Activated CD8-positive, alpha-beta memory T cell treated with anti-CD3 and anti-CD28 coated beads, Interleukin-2, amount 50 U/mL, for 4 hours (primary cell): Measurements from ENCODE around the gene ARSJ.
"Not testable (repeated sequence)": the region's sequence is repeated elsewhere in the genome, so short reads cannot be mapped to it uniquely, and the experiment has no call there.

ENCODE experiments used
- DNase-seq: peaks from one replicate; pipeline ENCODE4 v3.0.0-alpha.2; 2020

Gene ARSJ

DNA sequence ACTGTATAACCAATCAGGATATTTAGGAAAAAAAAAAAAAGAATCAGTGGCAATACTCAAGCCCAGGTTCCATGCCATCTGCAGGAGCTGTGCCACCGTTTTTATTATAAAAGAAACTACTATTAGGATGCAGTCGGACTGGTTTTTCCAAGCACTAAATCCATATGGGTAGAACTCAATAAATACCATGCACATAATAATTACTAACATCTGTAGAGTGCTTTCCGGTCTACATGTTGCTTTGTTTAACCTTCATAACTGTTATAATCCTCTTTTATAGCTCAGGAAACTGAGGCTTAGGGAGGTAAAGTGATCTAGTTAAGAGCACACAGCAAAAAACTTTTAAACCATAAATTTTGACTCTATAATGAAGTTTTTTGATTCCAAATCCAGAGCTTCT is 24.0 kb downstream of the ARSJ start:
- no peak for DNase-seq

DNA sequence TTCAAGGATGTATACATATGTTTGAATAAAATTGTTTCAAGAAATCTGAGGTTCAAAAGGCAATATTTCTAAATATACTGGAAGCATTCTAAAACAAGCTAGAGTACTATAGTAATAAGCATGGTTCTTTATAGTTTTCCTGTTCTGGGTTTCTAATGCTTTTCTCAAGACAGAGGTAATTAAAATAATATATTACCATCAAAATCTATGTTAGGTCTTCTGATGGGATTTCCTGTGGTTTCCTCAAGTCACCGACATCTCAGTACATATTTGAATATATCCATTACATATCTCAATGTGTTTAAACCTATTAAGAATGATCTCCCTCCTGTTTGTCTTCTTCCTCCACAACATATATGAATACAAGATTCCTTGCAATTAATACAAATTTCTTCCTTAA is 25.6 kb downstream of the ARSJ start:
- DNase-seq: no peak

DNA sequence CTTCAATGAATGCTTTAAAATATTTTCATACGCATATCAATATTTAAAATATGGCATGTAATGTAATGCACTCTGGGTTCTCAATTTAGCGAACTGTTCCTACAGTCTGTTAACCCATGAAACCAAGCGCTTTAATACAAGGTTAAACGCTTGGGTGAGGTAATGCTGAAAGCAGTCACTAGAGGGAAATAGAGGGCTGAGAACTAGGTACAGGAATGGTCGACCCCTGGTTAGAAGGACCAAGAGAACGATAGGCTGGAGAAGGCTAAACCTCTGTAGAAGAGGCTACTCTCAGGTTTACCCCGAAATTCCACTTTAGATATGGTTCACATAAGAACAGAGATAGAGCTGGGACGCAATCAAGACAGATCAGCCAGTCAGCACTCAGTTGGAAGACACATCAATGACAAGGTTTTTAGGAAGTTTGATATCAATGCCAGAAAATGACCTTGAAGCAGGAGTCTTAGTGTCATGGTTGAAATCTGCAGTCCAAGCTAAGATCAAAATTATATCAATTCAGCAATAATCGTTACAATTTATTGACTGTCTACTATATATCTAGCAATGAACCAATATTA is 26.9 kb downstream of the ARSJ start:
- DNase-seq: no peak

DNA sequence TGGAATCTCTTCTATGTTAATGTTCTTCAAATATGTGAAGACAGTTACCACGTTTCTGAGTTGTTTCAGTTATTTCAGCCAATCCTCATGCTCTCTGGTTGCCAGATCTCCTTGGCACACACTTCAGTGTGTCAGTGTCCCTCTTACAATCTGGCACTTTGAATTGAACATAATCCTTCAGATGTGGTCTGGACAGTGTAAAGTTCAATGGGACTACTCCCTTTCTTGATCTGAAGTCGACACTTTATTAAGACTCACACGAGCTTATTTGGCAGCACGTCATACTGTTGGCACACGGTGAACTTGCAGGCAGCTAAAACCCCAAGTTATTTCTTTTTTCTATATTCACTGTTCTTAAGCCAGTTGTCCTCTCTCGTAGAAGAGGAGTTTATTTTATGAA is 28.2 kb downstream of the ARSJ start:
- no peak for DNase-seq

DNA sequence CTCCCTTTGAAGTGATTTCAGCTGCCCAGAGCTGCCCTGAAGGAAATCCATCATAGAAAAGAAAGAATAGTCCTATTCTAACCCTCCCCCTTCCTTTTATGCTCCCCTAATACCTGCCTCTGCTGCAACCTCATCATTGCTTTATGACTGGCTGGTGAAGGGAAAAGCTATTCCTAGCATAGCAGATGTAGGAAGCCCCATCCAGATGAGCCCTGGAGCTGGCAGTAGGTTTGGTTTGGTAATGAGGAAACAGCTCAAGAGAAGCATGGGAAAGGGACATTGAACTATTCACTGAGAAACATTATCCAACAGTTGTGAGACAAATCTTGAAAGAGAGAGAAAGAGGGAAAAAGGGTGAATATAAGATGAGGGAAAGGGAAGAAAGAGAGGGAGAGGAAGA is 29.2 kb downstream of the ARSJ start:
- DNase-seq: no peak

DNA sequence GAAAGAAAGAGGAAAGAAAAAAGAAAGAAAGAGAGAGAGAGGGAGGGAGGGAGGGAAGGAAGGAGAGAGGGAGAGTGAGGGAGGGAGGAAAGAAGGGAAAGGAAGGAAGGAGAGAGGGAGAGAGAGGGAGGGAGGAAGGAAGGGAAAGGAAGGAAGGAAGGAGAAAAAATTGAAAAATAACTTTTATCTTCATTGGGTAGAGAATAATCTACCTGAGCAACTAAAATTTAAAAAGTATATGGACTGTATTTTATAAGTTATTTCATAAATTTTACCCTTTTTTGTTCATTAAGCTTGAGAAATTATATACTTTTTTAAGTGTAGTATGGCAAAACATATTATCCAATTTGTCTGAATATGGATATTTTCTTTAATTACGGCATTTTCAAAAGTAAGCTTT is 32.0 kb downstream of the ARSJ start:
- no peak for DNase-seq

DNA sequence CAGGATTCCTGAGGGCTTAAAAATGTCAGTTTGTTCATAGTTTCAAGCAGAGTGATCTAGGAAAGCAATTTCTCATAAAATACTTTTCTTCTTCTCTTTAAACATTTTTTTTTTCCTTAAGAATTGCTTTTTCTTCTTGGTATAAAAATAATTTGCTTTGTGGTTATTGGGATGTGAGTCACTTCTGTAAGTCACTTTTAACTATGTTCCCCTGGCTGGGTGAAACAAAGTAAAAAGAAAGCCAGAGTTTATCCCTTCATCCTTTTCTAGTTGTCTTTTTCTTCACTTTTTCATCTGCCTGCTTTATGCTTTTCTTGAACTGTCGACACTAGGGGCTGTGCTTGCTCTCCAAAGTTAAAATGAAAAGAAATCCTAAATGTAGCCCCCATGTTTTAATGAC is 33.5 kb downstream of the ARSJ start:
- DNase-seq: no peak

DNA sequence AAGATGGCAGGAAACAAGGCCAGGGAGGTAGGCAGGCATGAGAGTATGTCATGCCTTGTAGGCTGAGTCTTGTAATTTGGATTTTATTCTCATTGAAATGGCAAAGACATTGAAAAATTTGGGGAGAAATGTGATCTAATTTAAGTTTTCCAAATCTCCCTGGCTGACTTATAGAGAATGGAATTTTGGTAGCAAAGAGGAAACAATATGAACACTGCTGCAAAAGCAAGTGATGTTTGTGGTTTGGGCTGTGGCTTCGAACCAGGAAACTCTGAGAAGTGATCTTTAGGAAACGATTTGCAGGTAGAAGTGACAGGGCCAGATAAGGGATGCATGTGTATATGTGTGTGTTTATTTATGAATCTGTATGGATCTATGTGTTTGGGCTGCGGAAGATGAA is 35.6 kb downstream of the ARSJ start:
- no peak for DNase-seq

DNA sequence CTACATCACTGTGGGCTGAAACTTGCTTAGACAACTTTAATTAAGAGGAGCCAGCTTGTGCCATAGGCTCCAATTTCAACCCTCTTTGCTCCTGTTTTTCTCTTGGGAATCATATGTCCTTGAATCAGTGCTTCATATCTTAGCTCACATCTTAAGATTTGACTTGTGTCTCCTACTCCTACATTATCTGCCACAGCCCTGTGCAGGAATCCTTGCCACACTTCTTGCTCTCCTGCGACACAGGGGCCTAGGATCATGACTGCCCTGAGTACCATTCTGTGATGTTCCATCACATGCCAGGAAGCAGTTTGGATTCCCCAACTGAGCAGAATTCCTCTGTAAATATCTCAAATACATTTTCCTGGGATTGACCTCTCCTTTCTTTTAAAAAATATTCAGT is 36.4 kb downstream of the ARSJ start:
- no peak for DNase-seq

DNA sequence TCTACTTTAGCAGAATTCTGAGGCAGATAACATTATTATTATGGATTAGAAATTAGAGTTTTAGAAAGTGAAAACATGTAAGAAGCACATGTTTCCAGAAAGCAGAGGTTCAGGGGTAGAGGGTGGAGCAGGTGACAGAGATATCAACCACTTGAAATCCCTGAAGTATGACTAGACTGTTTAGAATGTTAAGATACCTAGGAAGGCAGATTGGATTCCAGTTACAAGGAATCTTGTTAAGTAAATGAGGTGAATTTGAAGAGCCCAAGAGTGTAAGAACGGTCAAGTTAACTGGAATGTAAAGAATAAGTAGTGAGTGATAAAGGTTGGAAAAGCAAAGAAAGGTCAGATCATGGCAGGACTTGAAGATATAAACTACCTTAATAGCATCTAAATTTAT is 37.6 kb downstream of the ARSJ start:
- DNase-seq: no peak

DNA sequence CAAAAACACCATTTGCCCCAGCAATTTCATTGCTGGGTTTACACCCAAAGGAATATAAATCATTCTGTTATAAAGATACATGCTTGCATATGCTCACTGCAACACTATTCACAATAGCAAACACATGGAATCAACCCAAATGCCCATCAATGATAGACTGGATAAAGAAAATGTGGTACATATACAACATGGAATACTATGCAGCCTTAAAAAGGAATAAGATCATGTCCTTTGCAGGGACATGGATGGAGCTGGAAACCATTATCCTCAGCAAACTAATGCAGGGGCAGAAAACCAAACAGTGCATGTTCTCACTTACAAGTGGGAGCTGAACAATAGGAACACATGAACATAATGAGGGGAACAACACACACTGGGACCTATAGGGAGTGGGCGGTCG is 39.3 kb downstream of the ARSJ start:
- DNase-seq: not testable (repeated sequence)

DNA sequence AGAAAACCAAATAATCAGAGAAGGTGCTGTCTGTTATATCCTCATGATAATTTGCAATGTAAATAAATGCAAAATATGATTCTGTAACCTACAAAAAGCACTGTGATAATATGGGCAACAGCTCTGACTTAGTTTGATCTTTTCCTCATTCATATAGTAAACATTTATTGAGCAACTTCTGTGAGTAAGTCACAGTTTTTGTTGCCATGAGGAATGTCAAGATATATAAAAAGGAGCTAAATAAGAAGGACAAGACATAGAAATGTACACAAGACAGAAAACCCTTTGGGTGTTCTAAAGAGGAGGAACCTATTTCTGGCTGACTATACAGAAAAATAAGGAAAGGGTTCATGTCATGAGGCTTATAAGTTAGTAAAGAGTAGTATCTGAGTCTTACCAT is 44.3 kb downstream of the ARSJ start:
- no peak for DNase-seq

DNA sequence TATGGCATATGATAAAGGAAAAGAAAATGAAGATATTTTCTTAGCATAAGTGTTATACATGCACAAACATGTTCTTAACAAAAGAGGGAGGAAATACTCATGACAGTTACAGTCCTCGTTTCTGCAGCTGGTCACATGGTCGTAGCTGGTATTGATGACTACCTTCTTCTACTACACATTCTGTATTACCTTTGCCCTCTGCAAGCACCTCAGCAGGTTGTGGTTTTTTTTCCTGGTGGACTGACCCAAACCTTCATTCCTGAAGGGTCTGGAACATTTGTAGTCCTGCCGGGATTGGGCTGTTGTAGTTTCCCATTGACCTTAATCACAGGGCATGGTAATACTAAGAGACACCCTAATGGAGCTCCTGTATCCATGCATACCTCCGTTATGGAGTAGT is 54.7 kb downstream of the ARSJ start:
- not testable (repeated sequence) for DNase-seq

DNA sequence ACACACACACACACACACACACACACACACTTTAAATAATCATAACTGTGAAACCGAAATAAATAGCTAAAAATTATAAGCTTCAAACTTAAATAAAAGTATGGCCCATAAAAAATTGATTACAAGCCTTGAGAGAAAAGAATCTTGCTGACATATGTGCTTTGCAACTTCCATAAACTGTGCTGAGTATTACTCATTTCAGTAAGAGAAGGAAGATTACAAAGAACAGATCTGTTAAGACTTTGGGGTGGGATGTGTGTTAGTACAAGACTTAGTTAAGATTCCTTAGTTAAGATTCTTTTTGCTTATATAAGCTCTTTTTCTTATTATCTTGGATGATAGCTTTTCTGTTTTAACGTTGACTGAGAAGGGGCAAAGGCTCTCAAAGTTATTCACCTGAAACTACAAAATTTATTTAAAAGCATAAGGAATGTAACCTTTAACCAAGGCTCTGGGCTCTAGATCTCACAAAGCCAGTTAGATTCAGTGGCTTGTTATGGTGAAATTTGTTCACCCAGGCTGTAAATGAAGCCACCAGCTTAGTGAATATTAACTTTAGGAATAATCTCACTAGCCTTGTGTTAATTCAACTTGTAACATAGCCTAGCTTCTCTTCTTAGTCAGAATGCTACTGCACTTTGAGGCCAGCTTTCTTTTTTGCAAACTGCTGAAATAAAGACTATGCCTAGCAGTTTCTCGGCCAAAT is 58.2 kb downstream of the ARSJ start:
- no peak for DNase-seq

DNA sequence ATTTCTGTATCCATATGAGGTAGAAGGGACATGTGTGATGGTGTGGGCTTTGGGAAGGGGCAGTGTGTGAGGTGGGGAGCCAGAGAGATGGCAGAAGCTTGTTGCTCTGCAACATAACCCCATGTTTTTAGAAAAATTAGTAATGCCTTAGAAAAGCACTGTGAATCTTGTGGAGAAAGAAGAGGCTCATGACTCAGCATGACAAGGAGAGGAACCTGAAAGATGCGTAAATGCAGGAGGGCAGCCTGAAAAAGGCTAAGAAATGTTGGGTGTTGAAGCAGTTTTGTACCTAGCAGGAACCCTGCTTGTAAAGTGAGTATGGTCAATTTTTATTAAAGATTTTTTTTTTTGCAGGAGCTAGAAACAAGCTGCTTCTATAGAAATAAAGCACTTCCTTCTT is 59.8 kb downstream of the ARSJ start:
- DNase-seq: no peak

DNA sequence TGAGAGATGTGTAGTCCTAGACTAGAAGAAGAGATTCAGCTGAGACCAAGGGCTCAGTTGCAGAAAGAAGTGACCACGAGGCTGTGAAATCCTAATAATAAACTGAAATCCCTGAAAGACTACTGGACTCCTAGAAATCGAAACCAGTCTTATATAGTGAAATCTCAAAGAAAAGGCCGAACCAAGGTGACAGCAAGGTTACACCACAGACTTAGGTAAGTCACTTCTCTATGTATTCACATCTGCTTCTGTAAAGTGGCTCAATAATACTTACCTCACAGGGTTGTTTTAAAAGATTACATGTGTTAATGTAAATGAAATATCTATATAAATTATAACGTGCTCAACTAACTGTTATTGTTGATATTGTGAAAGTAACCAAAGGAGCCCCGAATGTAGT is 60.3 kb downstream of the ARSJ start:
- DNase-seq: no peak

DNA sequence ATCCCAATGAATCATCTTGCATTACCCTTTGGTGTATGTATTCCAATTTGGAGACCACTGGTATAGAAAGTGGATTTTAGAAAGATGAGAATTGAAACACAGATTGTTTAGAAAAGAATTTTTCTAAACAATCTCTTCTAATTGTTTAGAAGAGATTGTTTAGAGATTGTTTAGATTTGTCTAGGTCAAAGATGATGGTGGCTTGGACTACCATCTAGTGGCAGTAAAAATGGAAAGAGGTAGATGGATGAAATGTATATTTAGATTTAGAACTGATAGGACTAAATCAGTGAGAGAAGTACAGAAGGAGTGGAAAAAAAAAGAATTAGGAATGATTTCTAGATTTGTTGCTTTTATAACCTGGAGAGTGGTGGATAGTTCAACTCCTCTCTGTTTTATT is 70.6 kb downstream of the ARSJ start:
- DNase-seq: no peak

DNA sequence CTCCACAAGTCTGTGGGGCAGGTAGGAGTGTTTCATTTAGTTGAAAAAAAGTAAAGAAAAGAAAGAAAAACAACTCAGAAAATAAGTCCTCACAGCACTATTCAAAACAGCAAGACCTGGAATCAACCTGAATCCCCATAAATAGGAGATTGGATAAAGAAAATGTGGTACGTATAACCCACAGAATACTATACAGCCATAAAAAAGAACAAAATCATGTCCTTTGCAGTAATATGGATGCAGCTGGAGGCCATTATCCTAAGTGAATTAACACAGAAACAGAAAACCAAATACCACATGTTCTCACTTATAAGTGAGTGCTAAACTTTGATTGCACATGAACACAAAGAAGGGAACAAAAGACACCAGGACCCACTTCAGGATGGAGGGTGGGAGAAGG is 71.9 kb downstream of the ARSJ start:
- DNase-seq: no peak

DNA sequence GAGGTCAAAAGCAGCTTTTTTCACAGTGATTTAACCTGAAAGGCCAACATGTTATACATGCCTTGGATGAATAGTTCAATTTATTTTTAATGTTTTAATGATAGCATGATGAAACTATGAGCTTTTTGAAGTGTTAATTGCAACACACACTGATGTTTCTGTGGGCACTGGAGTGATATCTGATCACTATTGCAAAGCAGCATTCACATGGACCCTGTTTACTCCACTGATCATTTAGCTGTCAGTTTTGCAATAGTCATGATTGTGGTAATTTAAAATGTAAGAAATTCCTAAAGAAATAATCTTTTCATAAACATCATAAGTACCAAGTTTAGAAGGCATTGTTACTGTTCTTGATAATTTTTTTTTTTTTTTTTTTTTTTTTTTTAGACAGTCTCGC is 74.1 kb downstream of the ARSJ start:
- no peak for DNase-seq

DNA sequence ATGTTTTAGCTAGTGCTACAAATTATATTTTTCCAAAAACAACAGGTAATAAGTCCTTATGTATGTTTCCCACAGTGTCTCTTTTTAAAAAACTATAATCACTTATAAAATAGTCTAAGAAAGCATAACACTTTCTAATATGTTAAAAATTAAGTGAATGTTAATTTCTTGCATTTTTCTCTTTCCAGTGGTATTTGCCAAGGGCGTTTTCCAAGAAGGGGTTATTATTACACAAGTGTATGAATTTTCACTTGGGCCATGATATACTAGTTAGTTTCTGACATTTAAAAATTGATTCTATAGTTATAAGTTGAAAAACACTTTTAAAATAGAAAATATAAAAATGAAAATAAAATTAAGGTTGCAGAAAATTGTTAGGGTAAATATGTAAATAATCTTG is 74.6 kb downstream of the ARSJ start:
- DNase-seq: no peak

DNA sequence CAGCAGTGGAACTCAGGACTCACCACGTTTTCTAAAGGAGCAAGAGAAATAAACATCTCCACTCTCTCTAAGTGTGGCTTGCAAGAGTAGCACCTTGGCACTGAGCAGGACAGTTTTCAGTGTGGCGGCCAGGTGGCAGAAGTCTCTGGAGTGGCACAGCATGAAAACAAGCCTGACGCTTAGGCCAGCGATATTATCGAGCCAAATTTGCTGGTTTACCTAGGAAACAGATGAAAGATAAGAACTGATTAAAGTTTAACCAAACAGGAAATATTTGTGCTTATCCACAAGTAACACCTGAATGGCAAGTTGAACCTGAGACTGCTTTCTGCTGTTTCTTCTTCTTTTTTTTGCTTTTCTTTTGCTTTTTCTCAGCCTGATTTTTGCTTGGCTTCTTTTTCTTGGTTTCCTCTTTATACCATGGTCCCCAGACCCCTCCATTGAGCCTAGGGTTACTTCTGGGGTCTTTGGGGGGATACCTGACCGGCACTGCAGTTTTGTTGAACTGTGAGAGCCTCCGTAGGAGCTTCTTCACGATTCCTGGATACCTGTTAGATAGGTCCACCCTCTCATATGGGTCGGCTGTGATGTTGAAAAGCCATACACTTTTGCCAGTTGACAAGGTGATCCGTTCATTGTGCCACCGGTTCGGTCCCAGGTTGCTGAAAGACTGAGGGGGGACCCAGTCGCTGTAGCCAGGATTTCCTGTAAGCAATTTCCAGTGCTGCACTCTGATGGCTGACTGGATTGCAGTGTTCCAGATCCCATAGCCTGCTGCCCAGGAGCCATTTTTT is 77.3 kb downstream of the ARSJ start:
- peak; percentile 48 for DNase-seq

DNA sequence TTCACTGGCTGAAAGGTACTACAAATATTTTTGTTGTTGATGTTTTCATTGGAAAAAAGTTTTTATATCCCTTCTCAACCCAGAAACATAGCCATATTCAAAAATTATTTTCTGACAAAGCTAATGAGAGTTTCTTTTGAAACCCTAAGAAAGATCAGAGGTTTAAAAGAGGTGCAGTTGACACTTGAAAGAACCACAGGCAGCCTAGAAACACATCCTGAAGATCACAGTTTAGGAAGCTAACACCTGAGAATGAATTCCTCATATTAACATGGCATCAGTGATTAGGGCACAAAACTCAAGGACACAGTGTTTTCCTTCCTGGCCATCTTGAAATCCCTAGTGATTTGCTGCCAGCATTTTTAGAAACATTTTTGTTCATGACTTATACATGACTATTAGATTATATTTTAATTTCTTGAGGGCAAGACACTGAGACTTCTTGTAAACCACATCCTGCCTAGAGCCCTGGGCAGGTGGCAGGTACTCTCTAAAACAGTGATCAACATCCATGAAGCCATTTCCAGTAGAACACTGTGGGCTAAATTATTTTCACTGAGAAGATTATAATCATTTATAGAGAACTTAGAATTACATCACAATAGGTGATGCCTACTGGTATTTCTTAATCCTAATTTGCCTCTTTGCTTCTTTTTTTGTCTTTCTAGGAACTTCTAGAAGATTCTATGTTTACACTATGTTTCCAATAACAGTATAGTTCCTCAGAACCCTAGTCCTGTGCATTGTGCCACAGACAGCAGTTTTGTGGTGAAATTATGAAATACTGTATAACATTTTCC is 80.0 kb downstream of the ARSJ start:
- DNase-seq: peak; percentile 21

DNA sequence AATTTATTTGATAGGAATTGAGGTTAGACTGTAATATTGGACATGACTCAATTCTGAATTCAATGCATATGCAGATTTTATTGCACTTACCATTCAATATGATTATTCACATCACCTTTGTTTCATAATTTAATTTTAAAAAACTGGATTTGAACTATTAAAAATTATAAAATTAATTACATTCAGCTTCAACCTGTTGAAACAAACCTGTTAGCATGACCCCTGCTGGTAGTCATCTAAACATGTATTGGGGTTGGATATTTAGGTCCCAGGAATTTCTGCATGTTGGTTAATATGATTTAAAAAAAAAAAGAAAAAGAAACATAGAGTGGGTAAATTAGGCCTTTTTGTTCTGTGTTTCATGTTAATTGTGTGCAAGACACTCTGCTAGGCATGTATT is 85.9 kb downstream of the ARSJ start:
- DNase-seq: no peak

DNA sequence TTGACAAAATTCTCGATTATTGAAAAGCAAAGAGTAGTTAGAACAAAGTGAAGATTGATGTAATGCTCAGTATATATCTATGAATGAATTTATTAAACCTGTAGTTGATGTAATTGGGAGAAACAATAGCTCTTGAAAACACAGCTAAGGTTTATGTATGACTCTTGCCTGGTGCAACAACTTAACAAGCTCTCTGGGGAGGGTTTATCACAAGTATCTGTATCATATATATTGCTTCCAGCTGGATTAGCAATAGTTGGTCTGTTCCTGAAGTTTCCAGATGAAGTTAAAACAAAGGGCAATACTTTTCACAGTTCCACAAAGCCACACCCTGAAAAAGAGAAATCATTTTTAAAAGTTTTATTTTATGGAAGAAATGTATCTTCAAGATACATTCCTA is 91.4 kb downstream of the ARSJ start:
- DNase-seq: no peak
